Fibroblast of lung (primary cell): ENCODE data around the gene PAQR7.

Experiments
- CTCF ChIP-seq, 2 donors: IDR thresholded peaks in 1 of 2; conservative IDR thresholded peaks in 1 of 2; 1 replicate in 1 of 2; 2 replicates in 1 of 2; pipeline ENCODE4 v1.5.1; 2011 to 2012; ENCODE audit warnings: low read length in 2 of 2, control low read depth in 1 of 2, inconsistent platforms in 1 of 2, low read depth in 1 of 2, mild to moderate bottlenecking in 1 of 2
- EZH2 ChIP-seq: IDR thresholded peaks from 2 replicates; pipeline ENCODE4 v1.5.1; 2012; ENCODE audit warnings: low read length, control low read depth, mild to moderate bottlenecking; ENCODE audit errors: missing control alignments

- TF ChIP-seq CTCF (conservative IDR thresholded peaks at IDR 0.05 in 1 of 2, IDR thresholded peaks at IDR 0.05 in 1 of 2; ENCODE audit: low read depth in 1 of 2, low read length in 2 of 2) (no peak), EZH2 (no peak)
Observed at GRCh38 chr1:25900219-25900618, 24.7 kb upstream of the PAQR7 start.
